Gastroesophageal sphincter (tissue), 4 donors: Measurements from ENCODE around the gene IL1RAP. TPM values are rescaled to one million over a fixed set of nuclear protein-coding genes. Genes with fewer than 3 reads are reported as not detected.

Experiments used
- ATAC-seq: fragments of 150-250 bp; one replicate; pipeline ENCODE4 v1.9.1; 2016; ENCODE audit warnings: mild to moderate bottlenecking, moderate library complexity
- H3K27ac ChIP-seq, 4 donors: fragments of 200-600 bp; sonication (generic) in 3 of 4; 1 replicate in 3 of 4; 2 replicates in 1 of 4; pipeline ENCODE4 v1.5.1; 2016 to 2019
- H3K27me3 ChIP-seq: fragments of 200-600 bp; sonication (generic); one replicate; pipeline ENCODE4 v1.5.1; 2019
- H3K36me3 ChIP-seq, 2 donors: fragments of 200-600 bp; sonication (generic); one replicate each; pipeline ENCODE4 v1.5.1; 2019; ENCODE audit warnings: control low read depth in 1 of 2
- H3K4me1 ChIP-seq, 3 donors: fragments of 200-600 bp; sonication (generic); 1 replicate in 2 of 3; 2 replicates in 1 of 3; pipeline ENCODE4 v1.5.1; 2016 to 2019; ENCODE audit warnings: control low read depth in 2 of 3
- H3K4me3 ChIP-seq, 2 donors: fragments of 200-600 bp; sonication (generic); one replicate each; pipeline ENCODE4 v1.5.1; 2019; ENCODE audit warnings: mild to moderate bottlenecking in 1 of 2, moderate library complexity in 1 of 2
- H3K9me3 ChIP-seq, 3 donors: fragments of 200-600 bp; sonication (generic); one replicate each; pipeline ENCODE4 v1.5.1; 2017 to 2019; ENCODE audit warnings: control low read depth in 2 of 3
- EP300 ChIP-seq: sonication (generic); formaldehyde crosslinking; IDR thresholded peaks from one replicate; pipeline ENCODE4 v1.6.1; 2017; ENCODE audit warnings: antibody characterized with exemption, mild to moderate bottlenecking
- POLR2A ChIP-seq, 2 donors: fragments of 450-650 bp; IDR thresholded peaks; one replicate each; pipeline ENCODE4 v1.6.1; 2017; ENCODE audit warnings: antibody characterized with exemption in 2 of 2, mild to moderate bottlenecking in 2 of 2, moderate library complexity in 1 of 2
- POLR2AphosphoS5 ChIP-seq: sonication (generic); formaldehyde crosslinking; IDR thresholded peaks from one replicate; pipeline ENCODE4 v1.6.1; 2017; ENCODE audit warnings: antibody characterized with exemption
- WGBS, 2 donors: methylation state at CpG; one replicate each; pipeline ENCODE4 v1.1.5; 2018; ENCODE audit warnings: low coverage in 1 of 2; 5-methylcytosine and 5-hydroxymethylcytosine counted together
- total RNA-seq, 4 donors: library from RNA; depleted of rRNA; stranded (reverse); fragments of >200 nt; gene quantifications; one replicate each; pipeline ENCODE4 v1.1.0, GENCODE V29; 2016
- TF ChIP-seq, protein P1 (sequence below), 4 experiments: fragments of 200-600 bp in 2 of 4; fragments of 450-650 bp in 2 of 4; sonication (generic) in 1 of 4; IDR thresholded peaks; one replicate each; pipeline ENCODE4 v1.5.1; 2017 to 2019; ENCODE audit warnings: antibody characterized with exemption in 4 of 4, mild to moderate bottlenecking in 2 of 4, moderate library complexity in 2 of 4

Gene IL1RAP
- total RNA-seq, 4 donors from 2014 or later: 3.2 to 11.0 (median 5.0) TPM

DNA sequence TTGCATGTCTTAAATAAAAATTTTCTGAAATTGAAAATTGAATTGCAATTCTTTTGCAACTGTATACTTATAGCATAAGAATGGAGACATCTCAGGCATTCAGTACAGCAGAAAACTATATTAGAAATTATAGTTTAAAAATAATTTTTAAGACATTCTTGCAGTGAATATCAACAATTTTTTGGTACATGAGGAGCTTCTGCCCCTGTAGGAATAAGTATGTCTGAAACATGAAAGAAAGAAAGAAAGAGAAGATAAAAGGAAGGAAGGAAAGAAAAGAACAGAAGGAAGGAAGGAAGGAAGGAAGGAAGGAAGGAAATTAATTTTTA, 183.6 kb downstream of the IL1RAP start:
- TF ChIP-seq POLR2A (IDR thresholded peaks at IDR 0.05) (no peak), POLR2AphosphoS5 (no peak), EP300 (no peak)
- TF ChIP-seq, protein P1, sequence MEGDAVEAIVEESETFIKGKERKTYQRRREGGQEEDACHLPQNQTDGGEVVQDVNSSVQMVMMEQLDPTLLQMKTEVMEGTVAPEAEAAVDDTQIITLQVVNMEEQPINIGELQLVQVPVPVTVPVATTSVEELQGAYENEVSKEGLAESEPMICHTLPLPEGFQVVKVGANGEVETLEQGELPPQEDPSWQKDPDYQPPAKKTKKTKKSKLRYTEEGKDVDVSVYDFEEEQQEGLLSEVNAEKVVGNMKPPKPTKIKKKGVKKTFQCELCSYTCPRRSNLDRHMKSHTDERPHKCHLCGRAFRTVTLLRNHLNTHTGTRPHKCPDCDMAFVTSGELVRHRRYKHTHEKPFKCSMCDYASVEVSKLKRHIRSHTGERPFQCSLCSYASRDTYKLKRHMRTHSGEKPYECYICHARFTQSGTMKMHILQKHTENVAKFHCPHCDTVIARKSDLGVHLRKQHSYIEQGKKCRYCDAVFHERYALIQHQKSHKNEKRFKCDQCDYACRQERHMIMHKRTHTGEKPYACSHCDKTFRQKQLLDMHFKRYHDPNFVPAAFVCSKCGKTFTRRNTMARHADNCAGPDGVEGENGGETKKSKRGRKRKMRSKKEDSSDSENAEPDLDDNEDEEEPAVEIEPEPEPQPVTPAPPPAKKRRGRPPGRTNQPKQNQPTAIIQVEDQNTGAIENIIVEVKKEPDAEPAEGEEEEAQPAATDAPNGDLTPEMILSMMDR (IDR thresholded peaks at IDR 0.05): no peak
- Histone ChIP-seq H3K27ac (no peak overlapping the region), H3K36me3 (no peaks in the 10 kb centered on the region), H3K4me3 (no peak overlapping the region), H3K4me1 (no peaks in the 10 kb centered on the region), H3K27me3 (no peaks in the 10 kb centered on the region), H3K9me3 (no peaks in the 10 kb centered on the region)
- ATAC-seq: no peak

DNA sequence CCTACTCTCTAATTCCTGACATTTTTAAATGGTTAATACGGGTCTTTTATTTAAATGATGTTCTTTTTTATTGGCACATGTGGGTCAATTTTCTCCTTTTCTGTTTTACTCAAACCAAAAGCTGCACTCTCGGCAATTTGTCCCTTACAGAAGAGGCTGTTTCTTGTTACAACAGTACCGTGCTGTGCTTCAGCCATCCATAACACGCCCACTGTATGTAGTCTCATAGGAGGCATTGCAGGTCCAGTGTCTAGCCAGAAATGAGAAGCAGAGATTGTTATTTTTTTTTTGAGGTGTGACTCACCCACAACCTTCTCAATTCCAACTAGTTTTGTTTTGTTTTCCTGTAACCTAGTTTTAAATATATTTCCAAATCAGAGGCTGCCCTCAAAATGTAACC, 184.0 kb downstream of the IL1RAP start:
- H3K4me1 ChIP-seq: no peaks in the 10 kb centered on the region
- no peaks in the 10 kb centered on the region for H3K9me3 ChIP-seq
- no peak overlapping the region for H3K27ac ChIP-seq
- H3K4me3 ChIP-seq: no peak overlapping the region
- no peak for ATAC-seq
- H3K27me3 ChIP-seq: no peaks in the 10 kb centered on the region
- TF ChIP-seq EP300: no peak
- TF ChIP-seq POLR2A (IDR thresholded peaks at IDR 0.05): no peak
- TF ChIP-seq, protein P1 (IDR thresholded peaks at IDR 0.05): no peak
- no peak for TF ChIP-seq POLR2AphosphoS5
- no peaks in the 10 kb centered on the region for H3K36me3 ChIP-seq
- WGBS, 2 donors: 48 to 57% methylated on average over 4 of the region's 4 CpGs

DNA sequence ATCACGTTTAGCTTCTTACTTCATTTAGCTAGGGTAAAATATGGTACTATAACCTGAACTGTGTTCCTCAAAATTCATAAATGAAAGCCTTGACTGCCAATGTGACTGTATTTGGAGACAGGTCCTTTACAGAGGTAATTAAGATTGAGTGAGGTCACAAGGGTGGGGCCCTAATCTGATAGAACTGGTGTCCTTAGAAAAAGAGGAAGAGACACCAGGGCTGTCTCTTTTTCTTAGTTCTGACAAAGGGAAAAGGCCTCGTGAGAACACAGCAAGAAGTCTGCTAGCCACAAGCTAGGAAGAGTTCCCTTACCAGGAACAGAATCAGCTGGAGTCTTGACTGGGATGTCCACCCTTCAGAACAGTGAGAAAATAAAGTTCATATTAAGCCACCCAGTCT, 185.9 kb downstream of the IL1RAP start:
- H3K27me3 ChIP-seq: no peaks in the 10 kb centered on the region
- H3K9me3 ChIP-seq: no peaks in the 10 kb centered on the region
- no peaks in the 10 kb centered on the region for H3K4me1 ChIP-seq
- WGBS, 2 donors: 81 to 83% methylated on average over 2 of the region's 2 CpGs
- ATAC-seq: no peak
- TF ChIP-seq, protein P1 (IDR thresholded peaks at IDR 0.05): no peak
- TF ChIP-seq POLR2AphosphoS5 (no peak), POLR2A (IDR thresholded peaks at IDR 0.05) (no peak)
- H3K27ac ChIP-seq: no peak overlapping the region
- no peaks in the 10 kb centered on the region for H3K36me3 ChIP-seq
- H3K4me3 ChIP-seq: no peak overlapping the region

DNA sequence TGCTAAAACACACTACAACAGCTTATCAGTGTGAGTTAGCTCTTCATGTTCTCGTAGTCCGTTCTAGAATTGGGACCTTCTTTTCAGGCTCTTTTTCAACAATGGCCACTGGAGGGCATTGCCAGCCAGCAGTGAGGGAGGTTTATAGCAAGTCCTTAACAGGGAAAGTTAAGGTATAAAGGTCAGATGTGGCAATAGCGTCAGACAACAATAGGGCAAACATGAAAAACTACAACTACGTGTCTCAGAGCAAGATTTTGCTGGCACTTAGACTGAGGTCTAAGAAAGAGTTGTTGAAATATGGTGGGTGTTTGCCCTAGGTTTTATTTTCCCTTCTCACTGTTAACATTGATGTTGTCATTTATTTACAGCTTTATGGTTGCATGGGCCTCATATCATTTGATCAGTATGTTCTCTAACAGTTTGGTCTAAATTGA, 187.2 kb downstream of the IL1RAP start:
- no peak overlapping the region for H3K4me3 ChIP-seq

DNA sequence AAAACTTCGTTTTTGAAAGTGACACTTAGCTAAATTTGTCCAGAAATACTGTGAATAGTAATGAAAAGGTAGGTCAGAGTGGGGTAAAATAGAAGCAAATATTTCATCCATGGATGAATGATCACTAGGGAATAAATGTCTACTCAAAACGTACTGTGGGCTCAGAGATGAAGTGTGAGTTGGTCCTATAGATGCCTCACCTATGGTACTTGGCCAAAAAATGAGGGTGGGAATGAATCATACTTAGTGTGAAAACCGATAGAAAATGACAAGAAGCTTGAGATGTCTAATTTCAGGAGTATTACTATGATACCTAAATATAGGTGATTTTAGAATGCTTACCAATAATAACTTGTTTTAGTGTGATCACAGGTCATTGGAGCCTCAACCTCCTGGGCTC, 192.7 kb downstream of the IL1RAP start:
- no peaks in the 10 kb centered on the region for H3K36me3 ChIP-seq
- ATAC-seq: no peak
- TF ChIP-seq POLR2A (IDR thresholded peaks at IDR 0.05) (no peak), POLR2AphosphoS5 (no peak), EP300 (no peak)
- TF ChIP-seq, protein P1 (IDR thresholded peaks at IDR 0.05): no peak
- H3K4me3 ChIP-seq: no peak overlapping the region
- no peaks in the 10 kb centered on the region for H3K9me3 ChIP-seq
- H3K27ac ChIP-seq: no peak overlapping the region
- H3K27me3 ChIP-seq: no peaks in the 10 kb centered on the region
- no peaks in the 10 kb centered on the region for H3K4me1 ChIP-seq
- WGBS, 2 donors: 57 to 66% methylated on average over 3 of the region's 3 CpGs

More for the DNA sequence above, 187.2 kb downstream of the IL1RAP start:
- no peaks in the 10 kb centered on the region for H3K4me1 ChIP-seq
- H3K36me3 ChIP-seq: no peaks in the 10 kb centered on the region
- H3K9me3 ChIP-seq: no peaks in the 10 kb centered on the region
- no peak for ATAC-seq
- no peak overlapping the region for H3K27ac ChIP-seq
- WGBS, 2 donors: 47 to 48% methylated on average over 4 of the region's 4 CpGs
- H3K27me3 ChIP-seq: no peaks in the 10 kb centered on the region
- no peak for TF ChIP-seq EP300
- TF ChIP-seq, protein P1 (IDR thresholded peaks at IDR 0.05): no peak
- no peak for TF ChIP-seq POLR2A (IDR thresholded peaks at IDR 0.05)
- no peak for TF ChIP-seq POLR2AphosphoS5

Other genes starting within 250 kb of the IL1RAP start
- gene CLDN1, start 191.6 kb upstream of the IL1RAP start, total RNA-seq: 1 to 10 TPM in 2 of 4 donors, under 1 TPM in 2; 0.50 to 5.3 (median 1.8) TPM
- gene CLDN16, start 125.9 kb upstream of the IL1RAP start, total RNA-seq: not detected
- not detected for gene TMEM207, start 64.2 kb upstream of the IL1RAP start, total RNA-seq